Measurements from ENCODE around the gene DUT.
"Not testable (repeated sequence)": the region's sequence is repeated elsewhere in the genome, so short reads cannot be mapped to it uniquely, and the experiment has no call there.

Gene DUT

DNA sequence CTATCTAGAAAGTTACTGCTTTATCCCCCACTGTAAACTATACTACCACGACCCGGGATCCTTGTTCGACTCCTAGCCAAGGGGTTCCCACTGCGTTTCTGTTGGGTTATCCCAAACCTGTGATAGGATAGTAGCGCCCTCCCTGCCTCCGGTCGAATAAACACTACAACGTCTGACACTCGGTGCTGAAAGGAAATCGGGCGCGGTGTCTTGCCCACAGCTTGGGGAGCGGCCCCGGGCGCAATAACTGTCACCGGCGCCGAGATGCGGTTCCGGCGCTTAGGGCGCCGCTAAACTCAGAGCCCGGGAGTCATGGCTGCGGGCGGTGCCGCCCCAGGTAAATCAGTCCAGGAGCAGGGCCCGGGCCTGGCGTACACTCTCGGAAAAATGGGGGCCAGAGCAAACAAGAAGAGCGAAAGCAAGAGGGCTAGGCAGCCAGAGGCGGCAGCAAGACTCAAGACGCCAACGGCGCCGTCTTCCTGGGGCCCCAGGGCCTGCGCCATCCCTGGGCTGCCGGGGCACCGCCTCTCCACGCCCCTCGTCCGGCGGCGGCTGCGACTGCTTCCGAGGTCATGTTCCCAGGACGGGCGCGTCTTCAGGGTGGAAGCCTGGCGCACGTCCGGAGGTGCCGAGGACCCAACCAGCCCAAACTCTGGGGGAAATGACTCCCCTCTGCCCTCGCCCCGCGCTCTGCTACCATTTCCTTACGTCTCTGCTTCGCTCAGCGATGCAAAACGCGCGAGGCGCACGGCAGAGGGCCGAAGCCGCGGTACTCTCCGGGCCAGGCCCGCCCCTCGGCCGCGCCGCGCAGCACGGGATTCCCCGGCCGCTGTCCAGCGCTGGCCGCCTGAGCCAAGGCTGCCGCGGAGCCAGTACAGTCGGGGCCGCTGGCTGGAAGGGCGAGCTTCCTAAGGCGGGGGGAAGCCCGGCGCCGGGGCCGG lies at the start of gene DUT:
TSS of gene DUT (plus strand) at position 575 of the 941 bp plus-strand sequence. CDS start at position 662, 87 bp downstream.
- no peak for FAIRE-seq

DNA sequence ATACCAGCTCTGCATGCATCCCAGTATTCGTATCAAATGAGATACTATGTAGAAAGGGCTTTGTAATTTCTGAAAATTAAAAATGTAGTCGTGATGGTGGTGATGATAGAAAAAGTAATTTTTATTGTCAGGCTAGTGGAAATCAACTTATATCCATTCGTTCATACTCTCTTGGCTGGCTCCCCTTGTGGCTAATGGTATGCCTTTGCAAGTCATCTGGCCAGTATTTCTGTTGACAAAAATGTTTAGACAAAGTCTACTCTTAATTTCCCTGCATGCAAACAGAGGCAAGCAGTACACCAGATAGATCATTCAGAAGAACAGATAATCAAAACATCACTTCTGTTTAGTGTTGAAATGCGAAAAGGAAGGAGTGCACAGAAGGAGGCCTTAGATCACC lies 49.6 kb upstream of the DUT start:
- no peak for FAIRE-seq

DNA sequence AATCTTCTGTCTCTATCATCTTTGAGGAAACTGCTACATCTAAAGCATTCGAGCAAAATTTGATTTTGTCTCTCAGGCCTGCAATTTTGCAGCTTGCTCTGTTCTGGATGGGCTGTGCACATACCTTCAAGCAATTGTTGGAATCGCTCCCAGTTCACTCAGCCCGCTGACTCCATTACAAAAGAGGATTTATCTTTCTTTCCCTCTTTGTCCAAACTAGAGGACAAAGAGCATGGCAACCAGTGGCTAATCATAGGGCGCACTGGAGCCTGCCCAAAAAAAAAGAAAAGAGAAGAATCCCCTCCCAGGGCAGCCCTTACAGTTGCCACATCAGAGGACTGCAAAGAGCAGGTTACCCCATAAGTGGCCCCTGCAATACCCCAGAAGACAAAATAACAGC lies 49.0 kb upstream of the DUT start:
- FAIRE-seq: no peak

DNA sequence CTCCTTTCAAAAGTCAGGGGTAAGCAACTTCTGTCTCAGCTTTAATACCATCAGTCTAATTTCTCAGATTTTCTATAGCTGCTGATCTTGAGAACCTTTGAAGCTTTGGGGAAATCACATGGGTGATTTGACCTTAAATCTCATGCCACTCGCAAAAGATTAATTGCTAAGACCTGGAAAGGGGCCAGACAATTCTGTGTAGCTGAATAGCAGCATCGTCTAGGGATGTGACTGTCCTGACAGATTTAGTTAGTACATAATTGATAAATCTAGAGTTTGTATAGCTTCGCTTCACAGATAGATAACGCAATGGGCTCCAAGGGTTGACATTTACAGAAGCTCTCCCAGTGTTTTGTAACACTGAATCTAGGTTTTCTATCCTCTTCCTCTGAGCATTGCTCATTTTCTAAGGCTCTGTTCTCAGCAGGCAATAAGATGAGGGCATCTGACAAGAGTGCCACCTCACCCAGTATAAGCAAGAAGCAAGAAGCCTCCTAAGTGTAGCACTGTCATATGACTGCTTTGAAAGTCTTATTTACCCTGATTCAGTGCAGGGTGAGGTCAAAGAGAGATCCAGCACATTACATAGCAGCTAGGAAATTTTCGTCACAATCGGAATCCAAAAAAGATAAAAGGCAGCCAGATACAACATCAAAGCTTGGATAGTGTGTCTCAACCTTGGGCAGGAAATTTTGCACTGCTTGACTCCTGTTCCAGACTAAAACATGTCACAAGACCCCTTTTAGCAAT lies 47.7 kb upstream of the DUT start:
- no peak for FAIRE-seq

DNA sequence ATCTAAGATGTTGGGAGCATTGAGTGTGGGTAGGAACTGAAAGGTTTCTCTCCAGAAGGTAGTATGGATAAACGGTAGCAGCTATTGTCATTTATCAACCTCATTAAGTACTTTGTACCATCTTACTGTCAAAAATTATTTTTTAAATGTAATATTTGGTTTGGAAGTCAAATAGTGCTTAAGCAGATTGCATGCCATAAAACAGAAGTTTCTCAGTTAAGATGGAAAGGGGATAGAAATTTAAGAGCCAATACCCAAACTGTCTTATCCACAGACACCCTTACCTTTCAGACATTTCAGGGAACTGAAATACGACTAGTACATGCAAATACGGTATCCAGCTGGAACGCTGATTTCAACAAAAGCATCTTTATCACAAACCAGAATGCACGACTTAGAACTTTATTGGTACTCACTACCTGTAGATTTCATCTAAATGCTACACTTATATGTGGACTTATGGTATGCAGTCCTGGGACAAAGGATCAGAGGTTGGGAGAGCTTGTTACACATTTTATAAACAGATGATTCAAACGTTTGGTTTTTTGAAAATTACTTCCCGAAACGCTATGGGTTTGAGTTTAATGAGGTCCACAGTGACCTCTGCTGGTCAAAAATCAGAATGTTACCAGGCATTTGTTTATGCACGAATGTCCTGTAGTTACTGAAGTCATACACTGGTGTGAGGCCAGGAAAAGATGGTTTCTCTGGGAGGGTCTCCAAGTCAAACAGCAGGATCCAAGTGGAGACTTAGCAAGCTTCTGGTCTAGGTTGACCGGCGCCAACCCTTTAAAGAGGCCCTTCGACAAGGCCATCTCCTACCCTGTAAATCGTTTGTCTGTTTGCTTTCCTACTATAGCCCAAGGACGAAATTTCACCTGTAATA lies 45.7 kb upstream of the DUT start:
- peak; percentile 95 for FAIRE-seq

DNA sequence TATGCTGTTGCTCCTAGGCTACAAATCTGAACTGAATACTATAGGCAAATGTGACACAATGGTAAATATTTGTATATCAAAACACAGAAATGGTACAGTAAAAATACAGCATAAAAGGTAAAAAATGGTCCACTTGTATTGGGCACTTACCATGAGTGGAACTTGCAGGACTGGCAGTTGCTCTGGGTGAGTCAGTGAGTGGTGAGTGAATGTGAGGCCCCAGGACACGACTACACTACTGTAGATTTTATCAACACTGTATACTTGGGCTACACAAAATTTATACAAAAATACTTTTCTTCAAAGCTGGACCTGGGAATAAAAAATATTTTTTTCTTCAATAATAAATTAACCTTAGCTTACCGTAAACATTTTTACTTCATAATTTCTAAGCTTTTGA lies 41.6 kb upstream of the DUT start:
- no peak for FAIRE-seq

DNA sequence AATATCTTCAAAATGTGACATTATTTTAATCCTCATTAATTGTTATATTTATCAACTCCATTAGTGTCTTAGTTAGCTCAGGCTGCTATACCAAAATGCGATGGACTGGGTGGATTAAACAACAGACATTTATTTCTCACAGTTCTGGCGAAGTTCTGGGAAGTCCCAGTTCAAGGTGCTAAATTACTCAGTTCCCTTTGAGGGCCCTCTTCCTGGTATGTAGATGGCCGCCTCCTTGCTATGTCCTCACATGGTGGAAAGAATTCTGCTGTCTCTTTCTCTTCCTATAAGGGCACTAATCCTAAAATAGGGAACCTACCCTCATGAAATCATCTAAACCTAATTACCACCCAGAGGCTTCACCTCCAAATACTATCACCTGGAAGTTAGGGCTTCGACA lies 38.8 kb upstream of the DUT start:
- FAIRE-seq: no peak

DNA sequence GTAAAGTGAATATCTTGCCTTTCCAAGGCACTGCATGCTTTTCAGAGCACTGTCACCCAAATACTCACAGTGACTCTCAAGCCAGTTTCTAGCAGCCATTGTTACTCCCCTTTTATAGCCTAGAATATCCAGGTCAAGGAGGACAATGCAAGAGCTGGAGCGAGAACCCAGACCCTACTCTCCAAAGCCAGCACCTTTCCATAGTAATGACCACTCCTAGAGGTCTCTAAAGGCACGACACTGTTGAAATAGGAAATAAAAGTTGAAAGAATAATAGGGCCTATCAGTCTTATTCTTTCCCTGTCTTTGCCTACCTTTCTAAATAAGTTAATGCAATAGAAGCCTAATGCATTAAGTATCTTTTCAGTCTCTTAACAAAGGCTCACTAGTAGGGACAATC lies 33.6 kb upstream of the DUT start:
- FAIRE-seq: no peak

DNA sequence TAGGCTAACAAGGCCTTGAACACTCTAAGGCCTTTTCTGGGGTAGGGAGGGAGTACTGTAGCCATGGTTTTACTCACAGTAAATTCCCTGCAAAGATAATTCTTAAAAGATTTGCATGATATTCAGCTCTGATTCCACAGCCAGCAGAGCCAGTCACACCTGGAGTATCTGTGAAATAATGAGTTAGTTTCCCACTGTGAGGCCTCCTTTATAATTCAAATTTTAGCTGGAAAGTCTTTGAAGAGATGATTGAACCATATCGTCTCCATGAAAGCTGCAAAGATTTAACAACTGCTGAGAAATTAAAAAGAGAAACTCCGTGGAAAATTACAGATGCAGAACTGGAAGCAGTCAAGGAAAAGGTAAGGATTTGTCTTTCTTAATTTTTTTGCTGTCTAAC lies 32.3 kb upstream of the DUT start:
- FAIRE-seq: no peak

DNA sequence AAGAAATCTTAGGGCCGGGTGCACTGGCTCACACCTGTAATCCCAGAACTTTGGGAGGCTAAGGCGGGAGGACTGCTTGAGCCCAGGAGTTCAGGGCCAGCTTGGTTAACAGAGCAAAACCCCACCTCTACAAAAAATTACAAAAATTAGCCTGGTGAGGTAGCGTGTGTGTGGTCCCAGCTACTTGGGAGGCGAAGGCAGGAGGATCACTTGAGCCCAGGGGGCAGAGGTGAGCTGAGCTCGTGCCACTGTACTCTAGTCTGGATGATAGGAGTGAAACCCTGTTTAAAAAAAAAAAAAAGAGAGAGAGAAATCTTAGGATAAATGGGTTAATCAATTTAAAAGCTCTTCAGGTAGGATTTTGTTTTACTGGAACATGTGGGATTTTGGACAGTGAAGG lies 31.2 kb upstream of the DUT start:
- FAIRE-seq: no peak

DNA sequence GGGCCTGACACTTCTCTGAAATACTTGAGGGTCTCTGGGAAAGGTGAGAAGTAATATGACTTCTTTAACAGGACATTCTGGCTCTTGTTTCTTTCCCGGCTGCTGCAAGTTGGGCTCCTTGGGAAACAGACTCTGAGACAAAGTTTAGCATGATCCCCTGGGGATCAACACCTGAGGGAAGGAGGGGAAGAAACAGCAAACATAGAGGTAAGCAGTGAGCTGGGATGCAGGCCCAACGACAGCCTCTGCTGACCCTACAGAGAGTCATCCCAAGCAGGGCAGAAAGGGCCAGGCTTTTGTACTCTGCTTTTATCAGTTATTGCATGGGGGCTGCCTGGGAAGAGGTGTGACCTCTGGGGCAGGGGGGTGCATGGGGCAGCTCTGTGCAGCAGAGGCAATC lies 26.8 kb upstream of the DUT start:
- FAIRE-seq: no peak

DNA sequence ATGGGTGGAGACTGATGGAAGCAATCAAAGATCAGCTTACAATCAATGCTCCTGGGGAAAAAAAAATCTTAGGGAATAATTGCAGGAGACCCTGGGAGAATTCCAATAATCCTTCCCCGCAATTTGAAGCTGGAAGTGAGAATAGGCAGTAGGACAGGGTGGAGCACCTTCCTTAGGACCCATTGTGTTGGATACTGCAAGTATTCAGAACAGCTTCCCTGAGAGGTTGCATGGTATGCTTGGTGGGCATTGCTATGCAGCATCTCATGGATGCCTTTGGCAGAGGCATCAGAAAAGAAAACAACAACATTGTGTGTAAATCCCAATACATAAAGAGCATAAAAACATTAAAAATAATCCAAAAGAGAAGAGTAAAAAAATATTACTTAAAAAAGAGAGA lies 24.6 kb upstream of the DUT start:
- no peak for FAIRE-seq

DNA sequence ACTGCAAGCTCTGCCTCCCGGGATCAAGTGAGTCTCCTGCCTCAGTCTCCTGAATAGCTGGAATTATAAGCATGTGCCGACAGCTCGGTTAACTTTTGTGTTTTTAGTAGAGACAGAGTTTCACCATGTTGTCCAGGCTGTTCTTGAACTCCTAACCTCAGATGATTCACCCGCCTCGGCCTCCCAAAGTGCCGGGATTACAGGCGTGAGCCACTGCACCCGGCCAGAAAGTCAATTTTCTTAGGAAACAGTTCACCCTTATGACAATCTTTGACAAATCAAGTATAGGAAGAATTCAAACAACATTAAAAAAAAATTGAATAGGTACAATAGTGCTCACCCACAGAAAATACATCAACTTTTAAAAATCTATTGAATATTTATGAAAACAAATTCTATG lies 23.6 kb upstream of the DUT start:
- FAIRE-seq: no peak

DNA sequence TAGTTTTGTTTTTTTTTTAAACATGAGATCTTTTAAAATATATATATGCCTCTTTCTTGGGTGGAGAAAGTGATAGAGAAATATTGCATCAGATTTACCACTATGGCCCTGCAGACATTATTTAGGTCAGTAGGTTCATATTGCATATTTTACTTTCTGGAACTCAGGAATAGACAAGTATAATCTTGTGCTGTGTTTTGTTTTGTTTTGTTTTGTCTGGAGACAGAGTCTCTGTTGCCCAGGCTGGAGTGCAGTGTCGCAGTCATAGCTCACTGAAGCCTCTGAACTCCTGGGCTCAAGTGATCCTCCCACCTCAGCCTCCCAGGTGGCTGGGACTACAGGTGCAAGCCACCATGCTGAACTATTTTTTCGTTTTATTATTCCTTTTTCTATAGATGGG lies 21.5 kb upstream of the DUT start:
- no peak for FAIRE-seq

DNA sequence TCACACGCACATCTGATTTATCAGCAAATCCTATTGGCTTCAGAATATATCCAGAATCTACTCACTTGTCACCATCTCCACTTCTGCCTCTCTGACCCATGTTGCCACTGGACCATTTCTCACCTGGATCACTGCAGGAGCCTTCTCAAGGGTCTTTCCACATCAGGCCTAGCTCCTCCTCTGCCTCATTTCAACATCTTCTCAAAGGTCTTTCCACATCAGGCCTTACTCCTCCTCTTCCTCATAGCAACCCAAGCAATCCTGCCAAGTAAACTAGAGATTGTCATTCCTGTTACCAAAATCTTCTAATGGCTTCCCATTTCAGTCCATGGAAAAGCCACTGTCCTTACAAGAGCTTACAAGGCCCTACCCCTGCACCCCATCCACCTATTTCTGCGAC lies 18.0 kb upstream of the DUT start:
- no peak for FAIRE-seq

DNA sequence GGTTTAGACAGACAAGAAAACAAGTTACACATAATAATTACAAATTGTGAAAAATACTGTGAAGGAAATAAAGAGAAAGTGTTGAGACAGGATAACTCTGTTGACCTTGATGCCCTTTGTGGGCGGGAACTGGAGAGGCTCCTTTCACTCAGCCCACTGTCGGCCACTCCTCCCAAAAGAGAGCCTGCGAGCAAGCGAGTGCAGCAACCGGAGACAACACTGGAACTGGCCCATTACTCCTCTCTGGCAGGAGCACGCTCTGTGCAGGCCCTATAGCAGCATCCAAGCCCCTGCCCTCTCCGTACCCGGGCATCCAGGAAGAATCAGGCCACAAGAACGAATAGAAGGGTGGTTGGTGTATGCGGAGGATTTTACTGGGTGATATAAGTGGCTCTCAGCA lies 16.2 kb upstream of the DUT start:
- FAIRE-seq: no peak

DNA sequence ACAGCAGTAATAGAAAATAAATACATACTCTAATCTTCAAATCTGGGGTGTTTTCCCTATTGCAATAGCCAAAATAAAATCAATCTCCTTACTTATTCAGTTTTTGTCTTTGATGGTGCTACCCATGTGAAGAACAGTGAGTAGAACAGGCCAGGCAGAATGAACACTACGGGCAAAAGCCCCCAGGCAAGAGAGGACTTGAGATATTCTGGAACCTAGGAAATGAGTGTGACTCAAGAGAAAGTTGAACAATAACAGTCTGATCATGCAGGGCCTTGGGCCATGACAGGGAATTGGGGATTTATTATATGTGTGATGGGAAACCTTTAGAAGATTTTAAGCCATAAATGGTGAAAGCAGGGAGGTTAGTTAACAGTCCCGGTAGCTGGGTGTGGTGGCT lies 14.0 kb upstream of the DUT start:
- FAIRE-seq: no peak

DNA sequence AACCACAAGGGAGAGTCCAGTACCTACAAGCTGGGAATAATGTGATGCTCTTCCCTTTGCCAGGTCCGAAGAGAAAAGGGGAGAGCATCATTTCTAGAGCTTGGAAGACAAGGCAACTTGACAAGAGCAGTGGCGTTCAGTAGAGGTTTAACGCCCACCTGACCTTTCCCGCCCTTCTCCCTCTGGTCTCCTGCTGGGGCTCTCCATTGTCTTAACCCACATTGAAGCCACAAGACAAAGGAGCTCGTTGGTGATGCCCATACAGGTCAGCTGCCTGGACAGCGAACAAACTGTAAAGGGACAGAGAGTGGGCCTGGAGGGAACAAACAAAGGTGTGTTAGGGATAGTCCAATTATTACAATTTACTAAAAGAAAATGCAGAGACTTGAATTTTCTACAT lies 13.1 kb upstream of the DUT start:
- FAIRE-seq: no peak

DNA sequence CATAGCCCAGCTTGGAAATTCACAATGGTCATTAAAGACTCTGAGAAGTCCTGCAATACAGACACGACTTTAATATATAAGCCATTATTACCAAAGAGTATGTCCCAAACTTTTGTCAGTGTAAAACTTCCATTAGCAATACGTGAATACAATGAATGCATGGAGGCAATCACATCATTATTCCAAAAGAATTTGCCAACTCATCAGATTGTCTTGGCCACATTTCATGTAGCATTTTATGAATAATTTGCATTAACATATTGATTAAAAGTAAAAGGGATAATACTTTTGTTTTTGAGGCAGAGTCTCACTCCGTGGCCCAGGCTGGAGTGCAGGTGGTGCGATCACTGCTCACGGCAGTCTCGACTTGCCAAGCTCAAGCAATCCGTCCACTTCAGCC lies 7.9 kb upstream of the DUT start:
- FAIRE-seq: no peak

DNA sequence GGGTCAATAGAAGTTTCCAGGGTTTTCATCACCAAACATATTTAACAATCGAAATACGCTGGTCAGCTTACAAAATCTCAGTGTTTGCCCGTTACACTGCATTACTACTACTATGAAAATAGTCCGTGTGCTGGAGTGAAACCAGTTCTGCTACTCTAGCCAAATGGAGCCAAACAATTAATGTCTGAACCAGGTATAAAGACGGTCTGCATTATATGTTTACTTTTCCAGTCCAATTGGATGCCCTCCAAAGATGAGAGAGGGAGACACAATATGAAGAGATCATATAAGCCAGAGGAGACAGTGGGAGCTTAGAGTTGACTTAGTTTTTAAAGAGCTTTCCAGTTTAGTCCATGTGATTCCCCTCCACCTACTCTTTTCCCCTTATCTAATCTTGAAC lies 6.3 kb upstream of the DUT start:
- no peak for FAIRE-seq

DNA sequence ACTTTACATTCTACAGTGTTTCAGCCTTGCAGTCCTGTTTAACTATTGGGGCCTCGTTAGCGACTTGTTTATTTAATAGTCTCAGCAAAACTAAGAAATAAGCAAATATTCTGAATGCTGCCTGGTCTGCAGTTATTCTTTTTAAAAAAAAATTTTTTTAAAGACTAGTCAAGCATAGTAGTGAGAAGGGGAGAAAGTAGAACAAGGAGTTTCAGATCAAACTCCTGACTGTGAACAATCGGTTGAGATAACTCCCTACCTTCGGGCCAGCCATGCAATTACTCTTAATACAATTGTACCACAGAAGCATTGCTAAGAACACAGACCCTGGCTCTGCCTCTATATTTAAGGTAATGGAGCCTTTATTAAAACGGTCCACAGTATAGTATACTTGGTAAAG lies 5.8 kb upstream of the DUT start:
- FAIRE-seq: no peak

DNA sequence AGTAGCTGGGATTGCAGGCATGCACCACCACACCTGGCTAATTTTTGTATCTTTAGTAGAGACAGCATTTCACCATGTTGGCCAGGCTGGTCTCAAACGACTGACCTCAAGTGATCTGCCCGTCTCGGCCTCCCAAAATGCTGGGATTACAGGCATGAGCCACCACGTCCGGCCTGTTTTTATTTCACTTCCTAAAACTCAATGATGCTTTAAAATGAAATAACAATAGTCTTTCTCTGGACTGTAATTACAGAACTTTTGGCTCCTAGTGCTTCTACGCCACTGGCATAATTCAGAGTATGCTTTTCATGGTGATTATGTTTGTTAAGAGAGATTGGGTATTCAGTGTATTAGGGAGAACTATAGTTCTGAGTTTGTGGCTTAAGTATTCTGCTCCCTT lies 5.0 kb upstream of the DUT start:
- FAIRE-seq: not testable (repeated sequence)

DNA sequence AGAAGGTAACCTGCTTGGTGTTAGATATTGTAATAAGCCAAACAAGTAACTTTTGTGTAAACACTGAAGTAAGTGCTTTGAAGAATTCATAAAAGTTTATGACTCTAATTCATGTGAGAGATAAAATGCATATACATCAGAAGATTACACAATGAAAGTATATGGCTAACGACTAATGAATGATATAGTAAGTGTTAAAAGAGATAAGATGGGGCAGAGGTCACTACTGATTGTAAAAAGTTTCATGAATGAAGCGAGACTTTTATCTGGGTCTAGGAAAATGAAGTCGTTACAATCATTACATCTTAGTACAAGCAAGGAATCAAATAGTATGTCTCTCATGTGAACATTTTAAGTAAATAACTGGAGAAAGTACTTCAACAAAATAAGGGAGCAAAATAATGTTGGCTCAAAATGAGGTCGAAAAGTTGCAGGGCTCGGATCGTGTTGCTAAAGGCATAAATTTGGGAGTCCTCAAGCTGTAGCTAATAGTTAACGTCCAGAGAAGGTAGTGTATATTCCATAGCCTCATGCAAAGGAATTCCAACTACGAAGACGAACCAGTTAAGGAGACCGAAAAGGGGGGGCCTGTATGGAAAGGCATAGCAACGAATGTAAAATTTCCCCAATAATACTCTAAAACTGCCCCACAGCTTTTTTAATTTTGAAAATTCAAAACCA lies 984 bp upstream of the DUT start:
- no peak for FAIRE-seq

Measured in islet of Langerhans (tissue), 1 donor.